ENCODE data around the gene ZNF562.

- TF ChIP-seq NR2C2 (CRISPR knock-in tag; IDR thresholded peaks at IDR 0.05) = no peak
- TF ChIP-seq CTCF (IDR thresholded peaks at IDR 0.05) = no peak
- no peak for TF ChIP-seq ZNF263 (CRISPR knock-in tag; IDR thresholded peaks at IDR 0.05; ENCODE audit: low read depth)
- TF ChIP-seq MAX (CRISPR knock-in tag; IDR thresholded peaks at IDR 0.05) = no peak
- no peak for TF ChIP-seq ELF4 (CRISPR knock-in tag; IDR thresholded peaks at IDR 0.05; ENCODE audit: low read depth)
- no peak for TF ChIP-seq NR1H2 (CRISPR knock-in tag; IDR thresholded peaks at IDR 0.05)
- TF ChIP-seq ZMAT4 (CRISPR knock-in tag; IDR thresholded peaks at IDR 0.05) = no peak
- TF ChIP-seq JUN (CRISPR knock-in tag; IDR thresholded peaks at IDR 0.05) = no peak
- TF ChIP-seq USF2 (CRISPR knock-in tag; IDR thresholded peaks at IDR 0.05) = no peak
These were observed 36.9 kb upstream of the ZNF562 start for GRCh38 chr19:9711815-9712214.
